Measurements from ENCODE around the gene PRPF38B.

The PRPF38B gene

GRCh38 chr1:108653431-108654105, 38.5 kb upstream of the PRPF38B start:
- Histone ChIP-seq H3F3A (ENCODE audit: insufficient read depth) (no peaks in the 10 kb centered on the region), H3K36me3 (ENCODE audit: low read length) (no peaks in the 10 kb centered on the region), H3K4me2 (ENCODE audit: low read depth, low read length, poor library complexity, severe bottlenecking) (no peak overlapping the region)

GRCh38 chr1:108657356-108658080, 34.6 kb upstream of the PRPF38B start:
- Histone ChIP-seq H3K4me2 (ENCODE audit: low read depth, low read length, poor library complexity, severe bottlenecking) (no peak overlapping the region), H3K36me3 (ENCODE audit: low read length) (no peaks in the 10 kb centered on the region), H3K27me3 (ENCODE audit: low read length) (no peaks in the 10 kb centered on the region), H4K20me1 (ENCODE audit: low read depth, low read length) (no peaks in the 10 kb centered on the region), H3K27ac (ENCODE audit: low read depth, low read length) (no peak overlapping the region), H3K9me3 (ENCODE audit: insufficient read depth, low read length) (no peaks in the 10 kb centered on the region), H3K9me2 (replicated peaks; ENCODE audit: insufficient read depth, low read length) (no peaks in the 10 kb centered on the region), H3K79me2 (ENCODE audit: insufficient read depth, low read length) (no peaks in the 10 kb centered on the region), H2AFZ (ENCODE audit: low read depth, low read length, severe bottlenecking) (no peak overlapping the region), H3K9ac (ENCODE audit: low read length) (no peak overlapping the region), H3K4me3 (ENCODE audit: insufficient read depth, low read length, poor library complexity, severe bottlenecking) (no peak overlapping the region), H3F3A (ENCODE audit: insufficient read depth) (no peaks in the 10 kb centered on the region)
- TF ChIP-seq EZH2phosphoT487 (conservative IDR thresholded peaks at IDR 0.05; ENCODE audit: low read length) (no peak), CTCF (IDR thresholded peaks at IDR 0.05; ENCODE audit: insufficient read depth, low read length, poor library complexity, severe bottlenecking) (no peak)

More at GRCh38 chr1:108653431-108654105, 38.5 kb upstream of the PRPF38B start:
- no peaks in the 10 kb centered on the region for H3K9me2 ChIP-seq (replicated peaks; ENCODE audit: insufficient read depth, low read length)
- no peaks in the 10 kb centered on the region for H4K20me1 ChIP-seq (ENCODE audit: low read depth, low read length)
- H3K9me3 ChIP-seq (ENCODE audit: insufficient read depth, low read length), result no peaks in the 10 kb centered on the region
- no peak overlapping the region for H2AFZ ChIP-seq (ENCODE audit: low read depth, low read length, severe bottlenecking)
- no peak overlapping the region for H3K4me3 ChIP-seq (ENCODE audit: insufficient read depth, low read length, poor library complexity, severe bottlenecking)
- TF ChIP-seq CTCF (IDR thresholded peaks at IDR 0.05; ENCODE audit: insufficient read depth, low read length, poor library complexity, severe bottlenecking) (no peak), EZH2phosphoT487 (conservative IDR thresholded peaks at IDR 0.05; ENCODE audit: low read length) (no peak)
- H3K79me2 ChIP-seq (ENCODE audit: insufficient read depth, low read length), result no peaks in the 10 kb centered on the region
- H3K27me3 ChIP-seq (ENCODE audit: low read length), result no peaks in the 10 kb centered on the region
- H3K9ac ChIP-seq (ENCODE audit: low read length), result no peak overlapping the region
- no peak overlapping the region for H3K27ac ChIP-seq (ENCODE audit: low read depth, low read length)

GRCh38 chr1:108661030-108661609, 31.0 kb upstream of the PRPF38B start, which contains the start of gene HENMT1:
HENMT1 (minus strand) TSS chr1:108661093; CDS start chr1:108659884, 1,209 bp downstream.
- H3K27ac ChIP-seq (ENCODE audit: low read depth, low read length), result peak within 1 kb of the TSS; percentile 44

More at GRCh38 chr1:108661030-108661609, 31.0 kb upstream of the PRPF38B start, which contains the start of gene HENMT1:
- H3K4me2 ChIP-seq (ENCODE audit: low read depth, low read length, poor library complexity, severe bottlenecking), result peak within 1 kb of the TSS; percentile 62
- H3F3A ChIP-seq (ENCODE audit: insufficient read depth), result no peaks in the 10 kb centered on the region
- H3K9me2 ChIP-seq (replicated peaks; ENCODE audit: insufficient read depth, low read length), result no peaks in the 10 kb centered on the region
- no peaks in the 10 kb centered on the region for H3K9me3 ChIP-seq (ENCODE audit: insufficient read depth, low read length)
- peak within 1 kb of the TSS; percentile 52 for H3K4me3 ChIP-seq (ENCODE audit: insufficient read depth, low read length, poor library complexity, severe bottlenecking)
- H3K36me3 ChIP-seq (ENCODE audit: low read length), result no peaks in the 10 kb centered on the region
- H2AFZ ChIP-seq (ENCODE audit: low read depth, low read length, severe bottlenecking), result peak within 1 kb of the TSS; percentile 95
- H3K79me2 ChIP-seq (ENCODE audit: insufficient read depth, low read length), result no peaks in the 10 kb centered on the region
- H4K20me1 ChIP-seq (ENCODE audit: low read depth, low read length), result no peaks in the 10 kb centered on the region
- H3K27me3 ChIP-seq (ENCODE audit: low read length), result no peaks in the 10 kb centered on the region
- TF ChIP-seq EZH2phosphoT487 (conservative IDR thresholded peaks at IDR 0.05; ENCODE audit: low read length) (0 out of 2 replicates have a peak, but pooled peaks have one; percentile 54), CTCF (IDR thresholded peaks at IDR 0.05; ENCODE audit: insufficient read depth, low read length, poor library complexity, severe bottlenecking) (no peak)
- H3K9ac ChIP-seq (ENCODE audit: low read length), result peak within 1 kb of the TSS; percentile 65

Data from SU-DHL-6 (cell line).